HG02938 (cell line): Measurements from ENCODE around the gene CTU1.

ENCODE experiments used
- ATAC-seq: cut with Tn5 transposase; IDR thresholded peaks from one replicate; pipeline ENCODE4 v1.9.1; 2021; ENCODE audit warnings: mild to moderate bottlenecking, moderate library complexity; ENCODE audit not compliant: unreplicated experiment

The CTU1 gene

GRCh38 chr19:51084505-51084904, 23.7 kb downstream of the CTU1 start:
- no peak for ATAC-seq

- no peak for ATAC-seq
Observed at GRCh38 chr19:51083783-51084182, 24.4 kb downstream of the CTU1 start.

- ATAC-seq = no peak
Observed at GRCh38 chr19:51083181-51083580, 25.0 kb downstream of the CTU1 start.

GRCh38 chr19:51082611-51083010, 25.6 kb downstream of the CTU1 start, which contains the start of gene KLK14:
Gene KLK14 (minus strand): TSS chr19:51082887. CDS start chr19:51082614, 273 bp downstream.
- no peak for ATAC-seq

GRCh38 chr19:51081476-51081875, 26.7 kb downstream of the CTU1 start:
- no peak for ATAC-seq

- ATAC-seq = no peak
Observed at GRCh38 chr19:51079481-51080110, 28.6 kb downstream of the CTU1 start.

- no peak for ATAC-seq
Observed at GRCh38 chr19:51078731-51079130, 29.5 kb downstream of the CTU1 start.

- no peak for ATAC-seq
Observed at GRCh38 chr19:51078104-51078503, 30.1 kb downstream of the CTU1 start.

- no peak for ATAC-seq
Observed at GRCh38 chr19:51076631-51077213, 31.5 kb downstream of the CTU1 start.

- ATAC-seq = no peak
Observed at GRCh38 chr19:51075998-51076397, 32.2 kb downstream of the CTU1 start.

GRCh38 chr19:51071095-51071405, 37.2 kb downstream of the CTU1 start:
- ATAC-seq = no peak

- no peak for ATAC-seq
Observed at GRCh38 chr19:51070334-51071094, 37.7 kb downstream of the CTU1 start.

- ATAC-seq = no peak
Observed at GRCh38 chr19:51066393-51067186, 41.6 kb downstream of the CTU1 start.

GRCh38 chr19:51065221-51065960, 42.8 kb downstream of the CTU1 start:
- no peak for ATAC-seq

- ATAC-seq = no peak
Observed at GRCh38 chr19:51064534-51065220, 43.5 kb downstream of the CTU1 start, which contains the start of gene KLK13. Gene KLK13 (minus strand): TSS chr19:51065092. CDS start chr19:51065067, 25 bp downstream.

- ATAC-seq = no peak
Observed at GRCh38 chr19:51063664-51064063, 44.5 kb downstream of the CTU1 start.

- ATAC-seq = no peak
Observed at GRCh38 chr19:51060973-51061372, 47.2 kb downstream of the CTU1 start.

GRCh38 chr19:51060336-51060735, 47.9 kb downstream of the CTU1 start:
- ATAC-seq = no peak

GRCh38 chr19:51059715-51060114, 48.5 kb downstream of the CTU1 start:
- ATAC-seq = no peak

GRCh38 chr19:51055866-51056265, 52.3 kb downstream of the CTU1 start:
- ATAC-seq = no peak
